Activated CD8-positive, alpha-beta T cell treated with anti-CD3 and anti-CD28 coated beads for 36 hours (primary cell): ENCODE results near the gene ELOVL6. TPM values are rescaled to one million over a fixed set of nuclear protein-coding genes. Genes with fewer than 3 reads are reported as not detected.

ENCODE experiments used
- ATAC-seq: fragments of 200-7000 bp; cut with Tn5 transposase; one replicate; pipeline ENCODE4 v1.10.0; 2021; ENCODE audit warnings: mild to moderate bottlenecking, moderate library complexity
- CTCF ChIA-PET: fragments of 350-600 bp; sonication (Branson Sonifier 250); formaldehyde crosslinking; loops from one replicate; lab custom pipeline; 2021; ENCODE audit warnings: antibody characterized with exemption; lab: Charles Lee
- POLR2A ChIA-PET: fragments of 350-600 bp; sonication (Branson Sonifier 250); formaldehyde crosslinking; loops from one replicate; lab custom pipeline; 2021; ENCODE audit warnings: antibody characterized with exemption; lab: Charles Lee
- DNase-seq: peaks from one replicate; pipeline ENCODE4 v3.0.0-alpha.2; 2020
- H3K27ac Mint-ChIP-seq: one replicate; pipeline ENCODE4 v1.8.0; 2021; ENCODE audit warnings: mild to moderate bottlenecking, mixed read lengths
- H3K27me3 Mint-ChIP-seq: one replicate; pipeline ENCODE4 v1.8.0; 2021; ENCODE audit warnings: mixed read lengths
- H3K36me3 Mint-ChIP-seq: one replicate; pipeline ENCODE4 v1.8.0; 2021; ENCODE audit warnings: low read depth, mixed read lengths
- H3K4me1 Mint-ChIP-seq: one replicate; pipeline ENCODE4 v1.8.0; 2021; ENCODE audit warnings: low read depth, mixed read lengths
- H3K4me3 Mint-ChIP-seq: one replicate; pipeline ENCODE4 v1.8.0; 2021; ENCODE audit warnings: mild to moderate bottlenecking, moderate library complexity, mixed read lengths
- H3K9me3 Mint-ChIP-seq: one replicate; pipeline ENCODE4 v1.8.0; 2021; ENCODE audit warnings: mixed read lengths
- intact Hi-C: fragments of 100-400 bp; cut with micrococcal nuclease; formaldehyde crosslinking; loops from one replicate; pipeline ENCODE4 v1.10.0; 2022
- total RNA-seq, 2 experiments: library from RNA; stranded (reverse); gene quantifications; one replicate each; pipeline ENCODE4 v1.2.3, GENCODE V29; 2021
- TF ChIP-seq, protein P1 (sequence below): fragments of 200-600 bp; IDR thresholded peaks from one replicate; pipeline ENCODE4 v1.8.0; 2022; ENCODE audit warnings: antibody characterized with exemption, mild to moderate bottlenecking

ELOVL6 gene
- total RNA-seq, 2 experiments from 2014 or later, result 4.7 to 7.7 TPM

GRCh38 chr4:110033355-110034025 is 164.9 kb downstream of the ELOVL6 start:
- no peak for ATAC-seq
- TF ChIP-seq, protein P1, sequence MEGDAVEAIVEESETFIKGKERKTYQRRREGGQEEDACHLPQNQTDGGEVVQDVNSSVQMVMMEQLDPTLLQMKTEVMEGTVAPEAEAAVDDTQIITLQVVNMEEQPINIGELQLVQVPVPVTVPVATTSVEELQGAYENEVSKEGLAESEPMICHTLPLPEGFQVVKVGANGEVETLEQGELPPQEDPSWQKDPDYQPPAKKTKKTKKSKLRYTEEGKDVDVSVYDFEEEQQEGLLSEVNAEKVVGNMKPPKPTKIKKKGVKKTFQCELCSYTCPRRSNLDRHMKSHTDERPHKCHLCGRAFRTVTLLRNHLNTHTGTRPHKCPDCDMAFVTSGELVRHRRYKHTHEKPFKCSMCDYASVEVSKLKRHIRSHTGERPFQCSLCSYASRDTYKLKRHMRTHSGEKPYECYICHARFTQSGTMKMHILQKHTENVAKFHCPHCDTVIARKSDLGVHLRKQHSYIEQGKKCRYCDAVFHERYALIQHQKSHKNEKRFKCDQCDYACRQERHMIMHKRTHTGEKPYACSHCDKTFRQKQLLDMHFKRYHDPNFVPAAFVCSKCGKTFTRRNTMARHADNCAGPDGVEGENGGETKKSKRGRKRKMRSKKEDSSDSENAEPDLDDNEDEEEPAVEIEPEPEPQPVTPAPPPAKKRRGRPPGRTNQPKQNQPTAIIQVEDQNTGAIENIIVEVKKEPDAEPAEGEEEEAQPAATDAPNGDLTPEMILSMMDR, result no peak
- Mint-ChIP-seq H3K9me3 (no peaks in the 10 kb centered on the region), H3K4me3 (no peak overlapping the region), H3K4me1 (peaks cover 5% of the 10 kb centered on the region), H3K36me3 (no peaks in the 10 kb centered on the region), H3K27ac (no peak overlapping the region), H3K27me3 (peaks cover 25% of the 10 kb centered on the region)
- POLR2A ChIA-PET, result no interaction called here
- intact Hi-C loops, result no loop called here
- CTCF ChIA-PET, result interaction anchor here (0.9 to 2.5 kb wide), 4 partner anchors 13 to 35 kb away, joined by 3 to 8 read pairs (median 5); no protein-coding TSS in a partner anchor
- DNase-seq, result no peak

- DNase-seq, result no peak
Observed at GRCh38 chr4:110032603-110033002, 165.8 kb downstream of the ELOVL6 start.

DNA sequence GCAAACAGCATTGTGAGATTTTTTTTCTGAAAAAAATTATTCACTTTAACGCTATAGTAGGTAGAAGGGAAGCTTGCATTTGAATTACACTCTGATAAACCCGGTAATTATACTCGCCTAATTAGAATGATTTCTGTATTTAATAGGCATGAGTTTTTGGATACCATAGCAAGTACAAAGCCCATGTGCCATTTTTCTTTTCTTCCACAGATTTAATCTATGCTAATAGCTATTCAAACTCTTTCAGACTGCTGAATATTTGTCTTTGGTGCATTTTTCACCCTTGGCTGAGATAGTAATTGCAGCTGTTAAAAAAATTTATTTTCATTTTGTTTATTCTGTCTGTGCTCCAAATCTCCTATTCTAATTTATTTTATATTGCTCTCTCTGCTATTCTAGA is 172.7 kb downstream of the ELOVL6 start:
- ChIA-PET CTCF (interaction anchor here (1.2 to 1.4 kb wide), 2 partner anchors 20 to 24 kb away, joined by 3 to 4 read pairs; no protein-coding TSS in a partner anchor), POLR2A (interaction anchor here (0.6 kb wide), 1 partner anchor 253 kb away, joined by 3 read pairs; no protein-coding TSS in a partner anchor)
- Mint-ChIP-seq H3K4me1 (peaks cover 7% of the 10 kb centered on the region), H3K4me3 (no peak overlapping the region), H3K27ac (no peak overlapping the region), H3K9me3 (no peaks in the 10 kb centered on the region), H3K36me3 (no peaks in the 10 kb centered on the region), H3K27me3 (peaks cover 3% of the 10 kb centered on the region)
- no peak for ATAC-seq
- TF ChIP-seq, protein P1, result no peak
- DNase-seq, result no peak
- intact Hi-C loops, result no loop called here

More at GRCh38 chr4:110032603-110033002, 165.8 kb downstream of the ELOVL6 start:
- Mint-ChIP-seq H3K9me3 (no peaks in the 10 kb centered on the region), H3K27me3 (peaks cover 25% of the 10 kb centered on the region), H3K27ac (no peak overlapping the region), H3K4me3 (no peak overlapping the region), H3K4me1 (peaks cover 5% of the 10 kb centered on the region), H3K36me3 (no peaks in the 10 kb centered on the region)
- no peak for ATAC-seq
- ChIA-PET POLR2A (no interaction called here), CTCF (interaction anchor here (1.2 to 2.5 kb wide), 3 partner anchors 17 to 178 kb away, joined by 3 to 8 read pairs (median 6); no protein-coding TSS in a partner anchor)
- TF ChIP-seq, protein P1, result no peak
- intact Hi-C loops, result no loop called here

GRCh38 chr4:110025056-110025455 is 173.4 kb downstream of the ELOVL6 start:
- H3K9me3 Mint-ChIP-seq, result no peaks in the 10 kb centered on the region
- POLR2A ChIA-PET, result no interaction called here
- peaks cover 9% of the 10 kb centered on the region for H3K4me1 Mint-ChIP-seq
- no peaks in the 10 kb centered on the region for H3K27me3 Mint-ChIP-seq
- TF ChIP-seq, protein P1, result no peak
- no peak overlapping the region for H3K4me3 Mint-ChIP-seq
- CTCF ChIA-PET, result interaction anchor here (1.2 to 1.4 kb wide), 2 partner anchors 19 to 25 kb away, joined by 3 to 4 read pairs; no protein-coding TSS in a partner anchor
- H3K27ac Mint-ChIP-seq, result no peak overlapping the region
- H3K36me3 Mint-ChIP-seq, result no peaks in the 10 kb centered on the region
- no peak for DNase-seq
- ATAC-seq, result no peak
- intact Hi-C loops, result no loop called here

- Mint-ChIP-seq H3K4me3 (no peak overlapping the region), H3K27me3 (no peaks in the 10 kb centered on the region), H3K4me1 (peaks cover 12% of the 10 kb centered on the region), H3K9me3 (no peaks in the 10 kb centered on the region), H3K36me3 (no peaks in the 10 kb centered on the region), H3K27ac (no peak overlapping the region)
- ChIA-PET POLR2A (no interaction called here), CTCF (interaction anchor here (0.8 to 3.7 kb wide), 2 partner anchors 12 to 16 kb away, joined by 4 to 15 read pairs; no protein-coding TSS in a partner anchor)
- no peak for DNase-seq
- no peak for ATAC-seq
- TF ChIP-seq, protein P1, result no peak
- intact Hi-C loops, result no loop called here
Observed at GRCh38 chr4:110022457-110022856, 176.0 kb downstream of the ELOVL6 start.
